GM19023 (cell line): ENCODE measurements around the gene LYSMD1.
"Not testable (repeated sequence)": the region's sequence is repeated elsewhere in the genome, so short reads cannot be mapped to it uniquely, and the experiment has no call there.

Experiments used
- ATAC-seq: cut with Tn5 transposase; IDR thresholded peaks from one replicate; pipeline ENCODE4 v1.9.1; 2021; ENCODE audit warnings: mild to moderate bottlenecking, moderate library complexity; ENCODE audit not compliant: unreplicated experiment

Gene LYSMD1, protein sequence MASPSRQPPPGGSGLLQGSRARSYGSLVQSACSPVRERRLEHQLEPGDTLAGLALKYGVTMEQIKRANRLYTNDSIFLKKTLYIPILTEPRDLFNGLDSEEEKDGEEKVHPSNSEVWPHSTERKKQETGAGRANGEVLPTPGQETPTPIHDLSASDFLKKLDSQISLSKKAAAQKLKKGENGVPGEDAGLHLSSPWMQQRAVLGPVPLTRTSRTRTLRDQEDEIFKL

DNA sequence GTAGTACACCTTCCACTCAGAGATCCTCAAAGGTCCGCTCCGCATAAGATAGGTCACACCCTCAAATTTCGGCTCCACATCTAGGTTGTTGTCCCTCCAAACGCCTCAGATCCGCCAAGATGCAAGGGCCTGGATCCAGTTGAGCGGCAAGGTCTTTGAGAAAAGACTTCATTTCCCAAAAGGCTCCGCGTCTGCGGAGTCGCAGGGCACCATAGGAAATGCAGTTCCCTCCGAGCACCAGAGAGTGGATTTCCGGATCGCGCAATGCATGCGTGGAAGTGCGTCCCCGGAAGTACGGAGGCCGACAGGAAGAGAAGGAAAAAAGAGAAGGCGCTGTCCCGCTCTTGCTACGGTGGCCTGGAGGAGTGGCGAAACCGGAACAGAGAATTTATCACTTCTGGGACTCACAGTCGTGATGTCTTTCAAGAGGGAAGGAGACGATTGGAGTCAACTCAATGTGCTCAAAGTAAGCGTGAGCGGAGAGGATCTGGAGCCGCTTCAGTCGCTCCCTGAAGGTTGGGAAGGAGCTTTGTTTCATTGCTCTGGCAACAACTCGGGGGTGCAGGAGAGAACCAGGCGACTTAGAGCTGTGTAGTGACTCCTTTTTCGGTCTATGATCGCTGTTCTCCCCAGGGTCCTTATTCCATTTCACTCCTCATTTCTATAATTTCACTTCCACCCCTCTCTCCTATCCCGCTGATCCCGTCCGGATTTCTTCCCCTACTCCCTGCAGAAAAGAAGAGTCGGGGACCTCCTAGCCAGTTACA lies at the start of gene LYSMD1, which contains the start of gene SCNM1:
Gene LYSMD1, minus strand, starts transcription at position 165 of the 767 bp plus-strand sequence. CDS start 644 bp downstream, outside the sequence.
Gene SCNM1, plus strand, starts transcription at position 407 of the 767 bp plus-strand sequence. Its CDS starts 9 bp downstream, at position 416.
- peak; percentile 85 for ATAC-seq

DNA sequence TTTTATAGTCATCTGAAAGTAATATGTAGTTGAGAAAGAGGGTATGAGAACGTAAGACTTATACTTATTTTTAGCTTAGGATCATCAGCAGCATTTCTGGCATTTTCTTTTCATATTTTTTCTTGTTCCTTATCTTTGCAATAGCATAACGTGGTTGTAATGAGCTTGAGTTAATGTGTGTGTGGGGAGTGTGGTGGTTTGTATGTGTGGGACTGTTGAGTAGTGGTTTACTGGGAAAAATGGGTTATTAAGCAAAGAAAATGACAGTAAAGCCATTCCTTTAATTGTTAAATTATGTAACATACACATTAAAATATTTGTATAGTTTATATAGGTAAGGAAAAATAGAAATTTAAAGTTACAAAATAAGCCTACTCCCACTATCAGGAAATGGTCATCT lies 47.9 kb upstream of the LYSMD1 start:
- no peak for ATAC-seq

DNA sequence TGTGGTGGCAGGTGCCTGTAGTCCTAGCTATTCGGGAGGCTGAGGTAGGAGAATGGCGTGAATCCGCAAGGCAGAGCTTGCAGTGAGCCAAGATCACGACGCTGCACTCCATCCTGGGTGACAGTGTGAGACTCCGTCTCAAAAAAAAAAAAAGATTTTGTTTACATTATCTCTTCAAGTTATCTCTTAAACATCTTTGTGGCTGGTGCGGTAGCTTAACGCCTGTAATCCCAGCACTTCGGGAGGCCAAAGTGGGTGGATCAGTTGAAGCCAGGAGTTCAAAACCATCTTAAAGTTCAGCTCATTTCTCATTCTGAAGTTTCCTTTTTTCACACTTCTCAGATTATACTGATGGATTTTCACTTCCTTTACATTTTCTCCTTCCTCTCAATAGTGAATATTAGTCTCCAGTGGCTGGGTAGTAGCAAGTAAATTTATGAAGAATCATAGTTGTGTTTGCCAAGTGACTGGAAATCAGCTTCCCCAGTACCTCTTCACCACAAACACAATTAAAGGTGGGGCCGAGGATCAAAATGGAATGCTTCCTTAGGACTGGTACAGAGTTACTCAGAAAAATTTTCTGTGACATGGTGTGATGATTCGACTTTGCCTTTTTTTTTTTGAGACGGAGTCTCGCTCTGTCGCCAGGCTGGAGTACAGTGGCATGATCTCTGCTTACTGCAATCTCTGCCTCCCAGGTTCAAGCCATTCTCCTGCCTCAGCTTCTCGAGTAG lies 46.4 kb upstream of the LYSMD1 start:
- no peak for ATAC-seq

GRCh38 chr1:151210830-151211229 lies 45.1 kb upstream of the LYSMD1 start:
- no peak for ATAC-seq

DNA sequence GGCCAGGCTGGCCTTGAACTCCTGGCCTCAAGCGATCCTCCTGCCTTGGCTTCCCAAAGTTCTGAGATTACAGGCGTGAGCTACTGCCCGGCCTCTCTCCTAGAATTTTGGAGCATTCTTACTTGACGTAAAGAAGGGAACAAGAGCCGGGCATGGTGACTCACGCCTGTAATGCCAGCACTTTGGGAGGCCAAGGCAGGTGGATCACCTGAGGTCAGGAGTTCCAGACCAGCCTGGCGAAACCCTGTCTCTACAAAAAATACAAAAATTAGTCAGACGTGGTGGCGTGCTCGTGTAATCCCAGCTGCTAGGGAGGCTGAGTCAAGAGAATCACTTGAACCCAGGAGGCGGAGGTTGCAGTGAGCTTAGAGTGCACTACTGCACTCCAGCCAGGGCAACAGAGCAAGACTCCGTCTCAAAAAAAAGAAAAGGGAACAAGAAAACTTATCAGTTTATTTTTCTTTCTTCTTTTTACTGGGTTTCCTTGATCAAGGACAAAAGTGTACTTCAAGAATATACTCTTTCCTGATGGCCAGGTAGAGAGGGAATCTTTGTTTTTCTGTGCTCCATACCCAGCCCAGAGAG lies 39.8 kb upstream of the LYSMD1 start:
- not testable (repeated sequence) for ATAC-seq

- ATAC-seq, result no peak
These were observed 34.3 kb upstream of the LYSMD1 start for GRCh38 chr1:151199873-151200581.

DNA sequence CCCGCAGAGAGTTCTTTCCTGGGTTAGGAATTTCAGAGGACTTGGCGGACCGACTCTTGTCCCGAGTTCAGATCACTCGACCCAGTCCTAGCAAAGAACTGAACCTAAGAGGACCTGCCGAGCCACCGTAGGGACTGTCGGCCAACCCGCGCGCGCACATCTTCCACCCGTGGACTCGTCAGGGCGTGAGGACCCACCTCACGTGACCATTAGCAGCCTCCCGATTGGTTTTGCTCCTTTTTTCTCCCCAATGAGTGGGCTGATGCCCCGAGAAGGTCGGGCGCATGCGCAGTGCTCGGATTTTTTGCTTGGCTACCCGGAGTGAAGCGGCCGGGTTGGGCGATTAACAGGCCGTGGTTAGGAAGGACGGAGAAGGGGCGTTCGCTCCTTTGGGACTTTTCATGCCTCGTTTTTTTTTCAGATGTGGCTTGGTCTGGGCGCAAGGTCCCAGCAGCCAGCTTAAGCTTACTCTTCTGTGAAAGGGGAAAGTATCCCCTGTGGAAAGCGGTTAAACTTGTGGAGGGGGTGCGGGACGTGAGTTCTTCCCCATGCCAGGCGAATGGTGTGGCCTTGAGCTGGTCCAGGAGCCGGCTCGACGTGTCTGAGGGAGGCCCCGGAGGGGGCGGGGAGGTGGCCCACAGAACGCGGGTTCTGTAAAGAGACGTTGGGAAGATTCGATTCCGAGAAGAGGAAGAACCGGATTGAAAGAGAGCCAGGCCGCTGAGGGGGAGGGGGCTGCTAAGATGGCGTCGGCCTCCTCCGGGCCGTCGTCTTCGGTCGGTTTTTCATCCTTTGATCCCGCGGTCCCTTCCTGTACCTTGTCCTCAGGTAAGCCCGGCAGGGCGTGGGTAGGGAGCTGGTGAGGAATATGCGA lies 32.8 kb upstream of the LYSMD1 start, which contains the start of gene PIP5K1A:
Gene PIP5K1A, plus strand, starts transcription at position 299 of the 874 bp plus-strand sequence. Its CDS starts 445 bp downstream, at position 744.
- ATAC-seq, result peak; percentile 80

- ATAC-seq, result no peak
These were observed 32.2 kb upstream of the LYSMD1 start for GRCh38 chr1:151197863-151198253.

DNA sequence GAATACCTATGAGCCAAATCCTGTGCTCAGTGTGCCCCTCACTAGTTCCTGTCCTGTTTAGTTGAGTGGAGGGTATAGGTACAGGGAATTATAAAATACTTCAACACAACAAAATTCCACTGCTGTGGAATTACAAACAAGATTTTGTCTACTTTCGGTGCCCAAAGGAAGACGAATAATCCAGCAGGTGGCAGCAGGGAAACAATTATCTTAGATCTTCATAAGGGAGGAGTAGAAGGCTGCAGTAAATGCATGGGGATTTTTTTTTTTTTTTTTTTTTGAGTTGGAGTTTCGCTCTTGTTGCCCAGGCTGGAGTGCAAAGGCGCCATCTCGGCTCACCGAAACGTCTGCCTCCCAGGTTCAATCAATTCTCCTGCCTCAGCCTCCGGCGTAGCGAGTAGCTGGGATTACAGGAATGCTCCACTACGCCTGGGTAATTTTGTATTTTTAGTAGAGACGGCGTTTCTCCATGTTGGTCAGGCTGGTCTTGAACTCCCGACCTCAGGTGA lies 30.6 kb upstream of the LYSMD1 start:
- no peak for ATAC-seq

DNA sequence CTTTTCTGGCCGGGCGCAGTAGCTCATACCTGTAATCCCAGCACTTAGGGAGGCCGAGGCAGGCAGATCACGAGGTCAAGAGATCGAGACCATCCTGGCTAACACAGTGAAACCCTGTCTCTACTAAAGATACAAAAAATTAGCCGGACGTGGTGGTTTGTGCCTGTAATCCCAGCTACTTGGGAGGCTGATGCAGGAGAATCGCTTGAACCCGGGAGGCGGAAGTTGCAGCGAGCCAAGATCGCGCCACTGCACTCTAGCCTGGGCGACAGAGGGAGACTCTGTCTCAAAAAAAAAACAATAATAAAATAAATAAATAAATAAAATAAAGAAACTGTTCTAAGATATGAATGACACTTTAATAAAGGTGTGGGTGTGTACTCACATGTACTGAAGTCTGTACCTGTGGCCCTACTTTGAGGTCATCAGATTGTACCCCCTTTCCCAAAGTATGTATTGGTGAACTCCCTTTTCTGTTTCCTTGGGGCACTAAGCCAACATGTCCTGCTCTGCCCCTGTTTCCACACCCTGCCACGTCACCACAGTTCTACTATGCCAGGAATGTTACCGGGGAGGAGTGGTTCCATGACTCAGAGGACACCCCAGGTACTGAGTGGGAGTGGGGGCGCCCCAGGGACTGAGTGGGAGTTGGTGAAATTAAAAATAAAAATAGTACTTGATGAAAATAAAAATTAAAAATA lies 29.3 kb upstream of the LYSMD1 start:
- ATAC-seq, result not testable (repeated sequence)

GRCh38 chr1:151193856-151194255 lies 28.2 kb upstream of the LYSMD1 start:
- ATAC-seq, result no peak

DNA sequence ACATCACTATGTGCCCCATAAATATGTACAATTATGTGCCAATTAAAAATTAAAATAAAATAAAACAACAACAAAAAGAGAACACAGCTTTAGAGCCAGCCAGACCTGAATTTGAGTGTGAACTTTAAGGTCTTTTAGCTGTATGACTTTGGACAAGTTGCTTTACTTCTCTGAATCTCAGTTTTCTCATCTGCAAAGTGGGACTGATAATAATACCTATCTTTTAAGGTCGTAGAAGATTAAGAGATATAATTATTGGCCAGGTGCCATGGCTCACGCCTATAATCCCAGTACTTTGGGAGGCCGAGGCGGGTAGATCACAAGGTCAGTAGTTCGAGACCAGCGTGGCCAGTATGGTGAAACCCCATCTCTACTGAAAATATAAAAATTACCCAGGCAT lies 27.6 kb upstream of the LYSMD1 start:
- ATAC-seq, result no peak

DNA sequence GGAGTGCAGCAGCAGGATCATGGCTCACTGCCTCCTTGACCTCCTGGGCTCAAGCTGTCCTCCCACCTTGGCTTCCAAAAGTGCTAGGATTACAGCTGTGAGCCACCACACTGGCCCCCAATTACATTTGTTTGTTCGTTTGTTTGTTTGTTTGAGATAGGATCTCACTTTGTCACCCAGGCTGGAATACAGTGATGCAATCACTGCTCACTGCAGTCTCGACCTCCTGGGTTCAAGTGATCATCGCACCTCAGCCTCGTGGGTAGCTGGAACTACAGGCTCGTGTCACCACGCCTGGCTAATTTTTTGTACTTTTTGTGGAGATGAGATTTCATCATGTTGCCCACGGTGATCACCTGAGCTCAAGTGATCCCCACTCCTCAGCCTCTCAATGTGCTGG lies 26.3 kb upstream of the LYSMD1 start:
- ATAC-seq, result no peak

DNA sequence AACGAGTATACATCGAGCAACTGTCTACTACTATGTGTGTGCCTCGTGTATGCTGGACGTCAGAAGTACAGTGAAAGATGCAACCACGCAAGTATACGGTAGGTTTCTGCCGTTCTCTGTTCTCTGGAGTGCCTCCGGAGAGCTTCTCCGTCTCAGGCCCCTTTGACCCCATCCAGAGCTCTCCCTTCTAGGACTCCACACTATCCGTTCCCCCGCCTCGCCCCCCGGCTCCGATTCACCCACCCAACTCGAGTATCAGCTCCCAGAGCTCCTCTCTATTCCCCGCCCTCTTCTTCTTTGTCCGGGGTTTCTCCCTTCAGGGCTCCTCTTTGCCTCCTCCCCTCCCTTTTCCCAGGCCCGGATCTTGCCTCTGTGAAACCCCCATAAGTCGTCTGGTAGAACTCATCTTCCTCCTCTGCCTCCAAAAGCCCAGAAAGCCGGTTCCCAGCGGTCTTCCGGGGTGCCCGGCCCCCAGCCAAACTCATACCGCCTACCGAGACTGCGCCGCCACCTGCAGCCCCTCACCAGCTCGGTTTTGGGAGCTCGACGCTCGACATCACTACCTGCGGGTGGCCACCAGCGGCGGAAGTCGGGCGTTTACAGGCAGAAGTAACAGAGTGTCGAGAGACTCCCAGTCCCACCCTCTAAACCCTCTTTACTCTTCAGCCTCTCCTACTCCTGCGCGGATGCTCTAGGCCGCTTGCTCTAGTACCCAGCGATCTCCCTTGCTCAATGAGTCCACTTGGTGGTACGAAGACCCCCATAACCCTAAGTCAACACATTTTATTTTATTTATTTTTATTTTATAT lies 24.1 kb upstream of the LYSMD1 start, which contains the start of gene VPS72:
Gene VPS72, minus strand, starts transcription at position 561 of the 809 bp plus-strand sequence. Its CDS starts 76 bp downstream, at position 485.
- peak; percentile 94 for ATAC-seq

GRCh38 chr1:151188667-151189066 lies 23.0 kb upstream of the LYSMD1 start:
- not testable (repeated sequence) for ATAC-seq

GRCh38 chr1:151187205-151187604 lies 21.5 kb upstream of the LYSMD1 start:
- ATAC-seq, result no peak

- ATAC-seq, result no peak
These were observed 18.5 kb upstream of the LYSMD1 start for GRCh38 chr1:151184211-151184610.
